ENCODE measurements around the gene SND1.

Gene SND1

DNA sequence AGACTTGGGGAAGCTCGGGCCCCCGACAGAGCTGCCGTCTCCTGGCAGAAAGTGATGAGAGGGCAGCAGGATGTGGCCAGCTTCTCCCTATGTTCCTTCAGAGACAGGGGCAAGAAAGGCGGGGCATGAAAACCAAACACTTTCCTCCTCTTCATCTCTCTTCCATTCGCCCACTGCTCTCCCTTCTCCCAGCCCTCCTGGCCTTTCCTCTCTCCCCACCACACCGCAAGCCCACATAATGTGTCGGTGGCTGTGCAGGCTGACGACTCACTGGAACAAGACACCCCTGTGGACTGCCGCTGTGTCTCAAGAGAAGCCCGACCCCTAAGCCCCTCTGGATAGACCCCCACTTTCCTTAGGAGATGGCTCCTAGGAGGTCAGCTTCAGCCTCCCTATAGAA, 438.5 kb downstream of the SND1 start (continued):
- TF ChIP-seq, protein P1, sequence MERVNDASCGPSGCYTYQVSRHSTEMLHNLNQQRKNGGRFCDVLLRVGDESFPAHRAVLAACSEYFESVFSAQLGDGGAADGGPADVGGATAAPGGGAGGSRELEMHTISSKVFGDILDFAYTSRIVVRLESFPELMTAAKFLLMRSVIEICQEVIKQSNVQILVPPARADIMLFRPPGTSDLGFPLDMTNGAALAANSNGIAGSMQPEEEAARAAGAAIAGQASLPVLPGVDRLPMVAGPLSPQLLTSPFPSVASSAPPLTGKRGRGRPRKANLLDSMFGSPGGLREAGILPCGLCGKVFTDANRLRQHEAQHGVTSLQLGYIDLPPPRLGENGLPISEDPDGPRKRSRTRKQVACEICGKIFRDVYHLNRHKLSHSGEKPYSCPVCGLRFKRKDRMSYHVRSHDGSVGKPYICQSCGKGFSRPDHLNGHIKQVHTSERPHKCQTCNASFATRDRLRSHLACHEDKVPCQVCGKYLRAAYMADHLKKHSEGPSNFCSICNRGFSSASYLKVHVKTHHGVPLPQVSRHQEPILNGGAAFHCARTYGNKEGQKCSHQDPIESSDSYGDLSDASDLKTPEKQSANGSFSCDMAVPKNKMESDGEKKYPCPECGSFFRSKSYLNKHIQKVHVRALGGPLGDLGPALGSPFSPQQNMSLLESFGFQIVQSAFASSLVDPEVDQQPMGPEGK (CRISPR knock-in tag; IDR thresholded peaks at IDR 0.05; ENCODE audit: borderline replicate concordance), result no peak

DNA sequence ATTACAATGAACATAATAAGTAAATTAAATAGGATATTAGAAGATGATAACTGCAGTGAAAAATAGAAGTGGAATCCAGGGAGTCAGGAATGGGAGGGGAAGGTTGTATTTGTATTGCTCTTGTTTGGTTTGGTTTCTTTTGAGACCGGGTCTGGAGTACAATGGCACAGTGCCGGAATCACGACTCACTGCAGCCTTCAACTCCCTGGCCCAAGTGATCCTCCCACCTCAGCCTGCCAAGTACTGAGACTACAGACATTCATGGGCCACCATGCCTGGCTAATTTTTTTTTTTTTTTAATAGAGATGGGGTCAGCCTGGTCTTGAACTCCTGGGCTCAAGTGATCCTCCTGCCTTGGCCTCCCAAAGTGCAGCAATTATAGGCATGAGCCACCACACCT, 439.1 kb downstream of the SND1 start:
- no peak for ATAC-seq
- TF ChIP-seq, protein P2, sequence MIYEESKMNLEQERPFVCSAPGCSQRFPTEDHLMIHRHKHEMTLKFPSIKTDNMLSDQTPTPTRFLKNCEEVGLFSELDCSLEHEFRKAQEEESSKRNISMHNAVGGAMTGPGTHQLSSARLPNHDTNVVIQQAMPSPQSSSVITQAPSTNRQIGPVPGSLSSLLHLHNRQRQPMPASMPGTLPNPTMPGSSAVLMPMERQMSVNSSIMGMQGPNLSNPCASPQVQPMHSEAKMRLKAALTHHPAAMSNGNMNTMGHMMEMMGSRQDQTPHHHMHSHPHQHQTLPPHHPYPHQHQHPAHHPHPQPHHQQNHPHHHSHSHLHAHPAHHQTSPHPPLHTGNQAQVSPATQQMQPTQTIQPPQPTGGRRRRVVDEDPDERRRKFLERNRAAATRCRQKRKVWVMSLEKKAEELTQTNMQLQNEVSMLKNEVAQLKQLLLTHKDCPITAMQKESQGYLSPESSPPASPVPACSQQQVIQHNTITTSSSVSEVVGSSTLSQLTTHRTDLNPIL (CRISPR knock-in tag; IDR thresholded peaks at IDR 0.05; ENCODE audit: low read depth), result no peak

DNA sequence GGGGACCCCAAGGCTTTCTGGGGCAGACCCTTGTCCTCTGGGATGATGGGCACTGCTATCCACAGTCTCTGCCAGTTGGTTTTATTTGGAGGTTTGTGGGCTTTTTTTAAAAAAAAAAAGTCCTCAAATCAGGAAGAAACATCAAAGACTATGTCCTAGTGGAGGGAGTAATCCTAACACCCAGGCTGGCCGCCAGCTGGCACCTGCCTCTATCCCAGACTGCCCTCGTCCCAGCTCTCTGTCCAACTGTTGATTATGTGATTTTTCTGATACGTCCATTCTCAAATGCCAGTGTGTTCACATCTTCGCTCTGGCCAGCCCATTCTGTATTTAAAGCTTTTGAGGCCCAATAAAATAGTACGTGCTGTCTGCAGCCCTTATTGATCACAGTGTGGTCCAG, 440.2 kb downstream of the SND1 start:
- TF ChIP-seq ESRRG (CRISPR knock-in tag; IDR thresholded peaks at IDR 0.05), result no peak
- no peak for TF ChIP-seq ZNF565 (CRISPR knock-in tag; conservative IDR thresholded peaks at IDR 0.05; ENCODE audit: low read depth)
- TF ChIP-seq SNAI2 (CRISPR knock-in tag; IDR thresholded peaks at IDR 0.05), result no peak
- TF ChIP-seq CSDC2 (CRISPR knock-in tag; IDR thresholded peaks at IDR 0.05), result no peak
- TF ChIP-seq, protein P3, sequence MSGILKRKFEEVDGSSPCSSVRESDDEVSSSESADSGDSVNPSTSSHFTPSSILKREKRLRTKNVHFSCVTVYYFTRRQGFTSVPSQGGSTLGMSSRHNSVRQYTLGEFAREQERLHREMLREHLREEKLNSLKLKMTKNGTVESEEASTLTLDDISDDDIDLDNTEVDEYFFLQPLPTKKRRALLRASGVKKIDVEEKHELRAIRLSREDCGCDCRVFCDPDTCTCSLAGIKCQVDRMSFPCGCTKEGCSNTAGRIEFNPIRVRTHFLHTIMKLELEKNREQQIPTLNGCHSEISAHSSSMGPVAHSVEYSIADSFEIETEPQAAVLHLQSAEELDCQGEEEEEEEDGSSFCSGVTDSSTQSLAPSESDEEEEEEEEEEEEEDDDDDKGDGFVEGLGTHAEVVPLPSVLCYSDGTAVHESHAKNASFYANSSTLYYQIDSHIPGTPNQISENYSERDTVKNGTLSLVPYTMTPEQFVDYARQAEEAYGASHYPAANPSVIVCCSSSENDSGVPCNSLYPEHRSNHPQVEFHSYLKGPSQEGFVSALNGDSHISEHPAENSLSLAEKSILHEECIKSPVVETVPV (CRISPR knock-in tag; IDR thresholded peaks at IDR 0.05), result no peak
- TF ChIP-seq ZC3H10 (CRISPR knock-in tag; IDR thresholded peaks at IDR 0.05), result no peak
- TF ChIP-seq ZFP3 (CRISPR knock-in tag; IDR thresholded peaks at IDR 0.05), result no peak
- no peak for TF ChIP-seq RARB (CRISPR knock-in tag; IDR thresholded peaks at IDR 0.05)
- TF ChIP-seq, protein P4, sequence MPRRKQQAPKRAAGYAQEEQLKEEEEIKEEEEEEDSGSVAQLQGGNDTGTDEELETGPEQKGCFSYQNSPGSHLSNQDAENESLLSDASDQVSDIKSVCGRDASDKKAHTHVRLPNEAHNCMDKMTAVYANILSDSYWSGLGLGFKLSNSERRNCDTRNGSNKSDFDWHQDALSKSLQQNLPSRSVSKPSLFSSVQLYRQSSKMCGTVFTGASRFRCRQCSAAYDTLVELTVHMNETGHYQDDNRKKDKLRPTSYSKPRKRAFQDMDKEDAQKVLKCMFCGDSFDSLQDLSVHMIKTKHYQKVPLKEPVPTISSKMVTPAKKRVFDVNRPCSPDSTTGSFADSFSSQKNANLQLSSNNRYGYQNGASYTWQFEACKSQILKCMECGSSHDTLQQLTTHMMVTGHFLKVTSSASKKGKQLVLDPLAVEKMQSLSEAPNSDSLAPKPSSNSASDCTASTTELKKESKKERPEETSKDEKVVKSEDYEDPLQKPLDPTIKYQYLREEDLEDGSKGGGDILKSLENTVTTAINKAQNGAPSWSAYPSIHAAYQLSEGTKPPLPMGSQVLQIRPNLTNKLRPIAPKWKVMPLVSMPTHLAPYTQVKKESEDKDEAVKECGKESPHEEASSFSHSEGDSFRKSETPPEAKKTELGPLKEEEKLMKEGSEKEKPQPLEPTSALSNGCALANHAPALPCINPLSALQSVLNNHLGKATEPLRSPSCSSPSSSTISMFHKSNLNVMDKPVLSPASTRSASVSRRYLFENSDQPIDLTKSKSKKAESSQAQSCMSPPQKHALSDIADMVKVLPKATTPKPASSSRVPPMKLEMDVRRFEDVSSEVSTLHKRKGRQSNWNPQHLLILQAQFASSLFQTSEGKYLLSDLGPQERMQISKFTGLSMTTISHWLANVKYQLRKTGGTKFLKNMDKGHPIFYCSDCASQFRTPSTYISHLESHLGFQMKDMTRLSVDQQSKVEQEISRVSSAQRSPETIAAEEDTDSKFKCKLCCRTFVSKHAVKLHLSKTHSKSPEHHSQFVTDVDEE (CRISPR knock-in tag; IDR thresholded peaks at IDR 0.05), result no peak
- no peak for TF ChIP-seq OSR1 (CRISPR knock-in tag; IDR thresholded peaks at IDR 0.05)
- TF ChIP-seq ZFP30 (CRISPR knock-in tag; IDR thresholded peaks at IDR 0.05), result no peak
- no peak for TF ChIP-seq GLIS3 (CRISPR knock-in tag; IDR thresholded peaks at IDR 0.05)
- TF ChIP-seq, protein P2 (CRISPR knock-in tag; IDR thresholded peaks at IDR 0.05; ENCODE audit: low read depth), result no peak
- no peak for TF ChIP-seq PPARA (CRISPR knock-in tag; IDR thresholded peaks at IDR 0.05; ENCODE audit: borderline replicate concordance)
- TF ChIP-seq TCF4 (CRISPR knock-in tag; IDR thresholded peaks at IDR 0.05; ENCODE audit: borderline replicate concordance), result no peak
- no peak for TF ChIP-seq ZNF8 (CRISPR knock-in tag; IDR thresholded peaks at IDR 0.05)
- TF ChIP-seq, protein P5, sequence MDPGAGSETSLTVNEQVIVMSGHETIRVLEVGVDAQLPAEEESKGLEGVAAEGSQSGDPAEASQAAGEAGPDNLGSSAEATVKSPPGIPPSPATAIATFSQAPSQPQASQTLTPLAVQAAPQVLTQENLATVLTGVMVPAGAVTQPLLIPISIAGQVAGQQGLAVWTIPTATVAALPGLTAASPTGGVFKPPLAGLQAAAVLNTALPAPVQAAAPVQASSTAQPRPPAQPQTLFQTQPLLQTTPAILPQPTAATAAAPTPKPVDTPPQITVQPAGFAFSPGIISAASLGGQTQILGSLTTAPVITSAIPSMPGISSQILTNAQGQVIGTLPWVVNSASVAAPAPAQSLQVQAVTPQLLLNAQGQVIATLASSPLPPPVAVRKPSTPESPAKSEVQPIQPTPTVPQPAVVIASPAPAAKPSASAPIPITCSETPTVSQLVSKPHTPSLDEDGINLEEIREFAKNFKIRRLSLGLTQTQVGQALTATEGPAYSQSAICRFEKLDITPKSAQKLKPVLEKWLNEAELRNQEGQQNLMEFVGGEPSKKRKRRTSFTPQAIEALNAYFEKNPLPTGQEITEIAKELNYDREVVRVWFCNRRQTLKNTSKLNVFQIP (CRISPR knock-in tag; IDR thresholded peaks at IDR 0.05; ENCODE audit: borderline replicate concordance, low read depth), result no peak
- TF ChIP-seq TOX (CRISPR knock-in tag; IDR thresholded peaks at IDR 0.05; ENCODE audit: borderline replicate concordance), result no peak
- TF ChIP-seq ZNF70 (CRISPR knock-in tag; IDR thresholded peaks at IDR 0.05), result no peak
- no peak for TF ChIP-seq BACH2 (CRISPR knock-in tag; IDR thresholded peaks at IDR 0.05; ENCODE audit: borderline replicate concordance)
- no peak for ATAC-seq
